Measurements from ENCODE around the gene DNAJC1.

Gene DNAJC1

GRCh38 chr10:21764466-21765189 lies 238.9 kb downstream of the DNAJC1 start:
- no peak for DNase-seq (ENCODE audit: insufficient read length)
- FAIRE-seq = no peak
- TF ChIP-seq POLR2A (IDR thresholded peaks at IDR 0.05; ENCODE audit: low read depth, low read length) (no peak), POLR2AphosphoS5 (IDR thresholded peaks at IDR 0.05; ENCODE audit: low read depth, low read length) (no peak), TAF1 (IDR thresholded peaks at IDR 0.05; ENCODE audit: borderline replicate concordance, low read depth, low read length) (no peak)

DNA sequence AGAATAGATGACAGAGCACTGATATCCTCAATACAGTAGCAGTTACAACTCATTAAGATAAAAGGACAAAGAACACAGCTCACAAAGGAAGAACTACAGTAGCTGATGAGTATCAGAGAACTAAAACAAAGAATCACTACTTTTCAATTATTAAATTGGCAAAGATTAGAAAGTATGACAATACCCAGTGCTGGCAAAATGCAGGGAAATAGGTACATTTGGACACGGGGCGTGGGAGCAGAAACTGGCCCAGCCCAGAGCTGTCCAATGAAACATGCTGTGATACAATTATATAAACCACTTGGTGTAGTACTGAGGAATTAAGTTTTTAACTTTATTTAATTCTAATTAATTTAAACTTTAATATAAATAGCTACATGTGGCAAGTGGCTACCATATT lies 243.2 kb downstream of the DNAJC1 start:
- DNase-seq (ENCODE audit: insufficient read length) (no peak), FAIRE-seq (no peak)
- TF ChIP-seq POLR2AphosphoS5 (IDR thresholded peaks at IDR 0.05; ENCODE audit: low read depth, low read length) (no peak), TAF1 (IDR thresholded peaks at IDR 0.05; ENCODE audit: borderline replicate concordance, low read depth, low read length) (no peak), POLR2A (IDR thresholded peaks at IDR 0.05; ENCODE audit: low read depth, low read length) (no peak)

DNA sequence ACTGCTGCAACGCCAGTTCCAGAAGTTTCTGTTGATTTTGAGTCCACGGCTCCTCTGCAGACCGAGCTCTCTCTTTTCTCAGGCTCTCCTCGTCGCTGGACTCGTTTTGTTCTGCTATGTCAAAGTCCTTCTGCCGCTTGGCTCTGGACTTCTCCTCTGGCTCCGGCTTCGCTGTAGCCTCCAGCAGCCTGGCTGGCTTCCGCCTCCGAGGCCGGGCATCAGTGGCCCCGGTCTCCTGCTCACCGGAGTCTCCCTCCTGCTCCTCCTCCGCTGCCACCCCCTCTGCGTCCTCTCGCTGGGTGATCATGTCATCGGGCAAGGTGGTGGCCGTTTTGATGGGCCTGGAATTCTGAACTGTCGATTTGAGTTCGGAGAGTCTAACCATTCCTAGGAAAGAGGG lies 244.3 kb downstream of the DNAJC1 start:
- no peak for TF ChIP-seq POLR2AphosphoS5 (IDR thresholded peaks at IDR 0.05; ENCODE audit: low read depth, low read length)
- no peak for FAIRE-seq
- no peak for DNase-seq (ENCODE audit: insufficient read length)

DNA sequence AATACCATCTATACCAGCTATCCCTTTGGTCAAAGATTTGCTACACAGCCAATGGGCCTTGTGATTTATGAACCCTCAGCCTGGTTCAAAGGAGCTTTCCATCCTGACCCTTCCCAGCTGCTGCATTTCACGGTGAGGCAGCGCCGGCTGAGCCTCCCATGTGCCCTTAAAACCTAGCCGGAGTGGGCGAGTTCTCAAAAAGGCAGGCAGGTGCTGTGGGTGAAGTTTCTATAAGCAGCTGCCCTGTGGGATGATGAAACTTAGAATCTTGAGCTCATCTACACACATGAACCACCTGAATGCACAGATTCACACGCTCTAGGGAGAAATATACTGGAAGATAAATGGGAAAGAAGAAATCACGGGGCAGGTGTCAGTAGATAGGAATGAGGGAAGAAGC lies 244.8 kb downstream of the DNAJC1 start:
- no peak for DNase-seq (ENCODE audit: insufficient read length)
- FAIRE-seq = no peak
- TF ChIP-seq POLR2AphosphoS5 (IDR thresholded peaks at IDR 0.05; ENCODE audit: low read depth, low read length) (no peak), TAF1 (IDR thresholded peaks at IDR 0.05; ENCODE audit: borderline replicate concordance, low read depth, low read length) (no peak), POLR2A (IDR thresholded peaks at IDR 0.05; ENCODE audit: low read depth, low read length) (no peak)

DNA sequence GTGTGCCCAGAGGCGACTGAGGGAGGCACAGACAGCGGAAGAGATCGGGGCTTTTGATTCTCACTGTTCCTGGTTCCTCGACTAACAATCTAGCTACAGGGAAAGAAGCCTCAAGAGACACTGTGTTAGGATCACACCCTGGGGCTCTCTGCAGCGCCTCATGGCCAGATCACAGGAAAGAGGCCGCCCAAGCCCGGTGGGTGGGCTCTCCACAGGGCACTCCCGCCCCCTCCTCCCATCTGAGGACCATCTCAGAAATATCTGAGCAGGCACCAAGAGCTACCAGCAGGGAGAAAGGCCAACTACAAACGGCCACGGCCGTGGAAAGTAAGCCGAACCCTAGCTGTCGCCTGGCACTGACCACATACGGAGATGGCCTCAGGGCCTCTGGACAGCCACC lies 245.3 kb downstream of the DNAJC1 start:
- no peak for FAIRE-seq
- TF ChIP-seq TAF1 (IDR thresholded peaks at IDR 0.05; ENCODE audit: borderline replicate concordance, low read depth, low read length) (no peak), POLR2AphosphoS5 (IDR thresholded peaks at IDR 0.05; ENCODE audit: low read depth, low read length) (no peak), POLR2A (IDR thresholded peaks at IDR 0.05; ENCODE audit: low read depth, low read length) (no peak)

DNA sequence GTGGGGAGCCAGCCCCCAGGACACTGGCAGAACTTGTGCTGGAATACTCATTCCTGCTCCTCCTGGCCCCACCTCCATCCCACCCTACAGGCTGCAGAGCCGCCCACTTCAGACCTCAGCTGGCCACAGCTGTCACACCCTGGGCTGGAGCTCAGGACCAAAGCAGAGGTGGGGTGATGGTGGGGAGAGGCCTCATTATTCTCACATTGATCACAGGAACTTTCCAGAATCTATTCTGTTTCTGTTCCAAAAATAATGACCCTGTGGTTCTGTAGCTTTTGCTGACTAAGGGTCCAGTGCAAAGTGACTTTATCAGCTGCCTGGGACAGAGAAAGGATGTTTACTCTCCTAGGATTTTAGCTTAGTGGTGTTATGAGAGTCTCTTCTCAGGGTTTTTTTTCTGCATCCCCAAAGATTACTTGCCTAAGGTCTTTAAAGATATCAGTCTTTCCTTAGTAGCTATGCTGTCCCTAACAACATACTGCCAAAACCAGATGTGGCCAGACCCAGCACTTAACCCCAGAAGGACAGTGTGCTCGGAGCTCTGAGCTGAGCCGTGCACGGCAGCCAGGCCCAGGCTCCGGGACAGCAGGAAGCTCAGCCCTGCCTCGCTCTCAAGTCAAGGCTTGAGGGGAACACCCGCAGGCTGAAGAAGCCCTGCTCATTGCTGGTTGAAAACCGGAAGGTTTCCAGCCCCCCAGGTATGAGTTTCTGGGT lies 246.2 kb downstream of the DNAJC1 start:
- FAIRE-seq (no peak), DNase-seq (ENCODE audit: insufficient read length) (no peak)
- TF ChIP-seq TAF1 (IDR thresholded peaks at IDR 0.05; ENCODE audit: borderline replicate concordance, low read depth, low read length) = no peak
- TF ChIP-seq POLR2AphosphoS5 (IDR thresholded peaks at IDR 0.05; ENCODE audit: low read depth, low read length) = no peak

More for the DNA sequence above, 245.3 kb downstream of the DNAJC1 start:
- DNase-seq (ENCODE audit: insufficient read length) = no peak

GRCh38 chr10:21756707-21757106 lies 246.8 kb downstream of the DNAJC1 start:
- DNase-seq (ENCODE audit: insufficient read length) (no peak), FAIRE-seq (no peak)
- TF ChIP-seq TAF1 (IDR thresholded peaks at IDR 0.05; ENCODE audit: borderline replicate concordance, low read depth, low read length) (no peak), POLR2AphosphoS5 (IDR thresholded peaks at IDR 0.05; ENCODE audit: low read depth, low read length) (no peak), POLR2A (IDR thresholded peaks at IDR 0.05; ENCODE audit: low read depth, low read length) (no peak)

GRCh38 chr10:21754410-21755011 lies 249.0 kb downstream of the DNAJC1 start:
- FAIRE-seq = no peak
- no peak for DNase-seq (ENCODE audit: insufficient read length)

DNA sequence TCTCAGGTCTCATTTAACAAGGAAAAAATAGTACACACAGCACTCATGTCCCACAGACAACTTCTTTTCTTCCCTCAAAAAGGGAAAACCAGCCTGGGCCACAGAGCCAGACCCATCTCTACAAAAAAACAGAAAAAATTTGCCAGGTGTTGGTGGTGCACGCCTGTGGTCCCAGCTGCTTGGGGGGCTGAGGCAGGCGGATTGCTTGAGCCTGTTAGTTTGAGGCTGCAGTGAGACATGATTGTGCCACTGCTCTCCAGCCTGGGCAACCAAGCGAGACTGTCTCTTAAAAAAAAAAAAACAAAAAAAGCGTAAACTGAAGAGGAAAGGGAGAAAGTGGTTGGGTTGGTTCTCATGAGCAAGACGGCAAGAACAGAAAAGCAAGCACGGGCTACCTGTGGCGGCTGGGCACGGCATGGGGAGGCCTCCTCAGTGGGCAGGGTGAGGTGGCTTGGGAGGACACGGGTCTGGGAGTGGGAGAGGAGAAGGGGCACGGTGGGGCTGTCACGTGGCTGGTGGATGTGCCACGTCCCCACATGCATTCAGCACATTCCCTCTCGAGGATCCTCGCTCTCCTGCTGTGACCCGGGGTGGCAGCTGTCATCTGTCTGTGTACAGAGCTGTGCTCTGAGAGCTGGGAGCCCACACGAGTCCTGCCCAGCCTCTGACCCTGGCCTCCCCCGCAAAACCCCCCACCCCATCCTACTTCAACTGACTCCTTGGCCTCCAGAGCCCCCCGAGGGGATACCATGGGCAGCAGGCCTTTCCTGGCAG lies 249.8 kb downstream of the DNAJC1 start:
- DNase-seq (ENCODE audit: insufficient read length) (no peak), FAIRE-seq (no peak)
- no peak for TF ChIP-seq TAF1 (IDR thresholded peaks at IDR 0.05; ENCODE audit: borderline replicate concordance, low read depth, low read length)
- TF ChIP-seq POLR2AphosphoS5 (IDR thresholded peaks at IDR 0.05; ENCODE audit: low read depth, low read length) = no peak
- no peak for TF ChIP-seq POLR2A (IDR thresholded peaks at IDR 0.05; ENCODE audit: low read depth, low read length)

More at GRCh38 chr10:21754410-21755011, 249.0 kb downstream of the DNAJC1 start:
- TF ChIP-seq POLR2AphosphoS5 (IDR thresholded peaks at IDR 0.05; ENCODE audit: low read depth, low read length) = no peak
- TF ChIP-seq POLR2A (IDR thresholded peaks at IDR 0.05; ENCODE audit: low read depth, low read length) = no peak
- no peak for TF ChIP-seq TAF1 (IDR thresholded peaks at IDR 0.05; ENCODE audit: borderline replicate concordance, low read depth, low read length)

DNA sequence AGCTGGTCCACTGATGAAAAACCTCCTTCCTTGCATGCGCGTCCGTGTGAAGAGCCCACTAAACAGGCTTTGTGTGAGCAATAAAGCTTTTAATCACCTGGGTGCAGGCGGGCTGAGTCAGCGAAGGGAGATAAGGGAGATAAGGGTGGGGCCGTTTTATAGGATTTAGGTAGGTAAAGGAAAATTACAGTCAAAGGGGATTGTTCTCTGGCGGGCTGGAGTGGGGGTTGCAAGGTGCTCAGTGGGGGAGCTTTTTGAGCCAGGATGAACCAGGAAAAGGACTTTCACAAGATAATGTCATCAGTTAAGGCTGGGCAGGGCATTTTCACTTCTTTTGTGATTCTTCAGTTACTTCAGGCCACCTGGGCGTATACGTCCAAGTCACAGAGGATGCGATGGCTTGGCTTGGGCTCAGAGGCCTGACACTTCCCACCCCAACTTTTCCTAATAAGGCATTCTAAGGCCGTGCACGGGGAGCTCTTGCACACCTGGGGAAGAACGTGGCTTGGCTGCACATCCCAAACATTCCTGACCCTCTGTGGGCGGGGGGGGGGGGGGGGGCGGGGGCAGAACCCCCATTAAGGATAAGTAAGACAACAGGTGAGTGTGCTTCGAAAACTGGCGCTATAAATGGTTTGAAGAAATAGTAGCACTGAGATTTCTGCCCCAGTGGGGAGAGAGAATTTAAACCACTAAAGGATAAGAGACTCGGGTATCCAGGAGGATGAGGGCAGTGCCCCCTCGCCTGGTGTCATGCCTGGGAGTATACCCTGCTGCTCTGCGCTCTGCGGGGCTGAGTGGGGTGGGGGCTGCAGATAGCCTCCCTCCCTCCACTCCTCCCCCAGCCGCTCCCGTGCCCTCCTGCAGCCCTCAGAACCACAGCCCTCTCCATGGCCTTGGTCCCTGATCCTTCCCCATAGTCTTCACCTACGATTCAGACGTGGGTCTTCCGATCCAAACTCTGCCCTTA lies 251.9 kb downstream of the DNAJC1 start:
- DNase-seq (ENCODE audit: insufficient read length) (no peak), FAIRE-seq (no peak)
- no peak for TF ChIP-seq POLR2A (IDR thresholded peaks at IDR 0.05; ENCODE audit: low read depth, low read length)
- no peak for TF ChIP-seq POLR2AphosphoS5 (IDR thresholded peaks at IDR 0.05; ENCODE audit: low read depth, low read length)
- no peak for TF ChIP-seq TAF1 (IDR thresholded peaks at IDR 0.05; ENCODE audit: borderline replicate concordance, low read depth, low read length)

All from GM12892 (cell line).